ENCODE data around the gene TRPV3.

The TRPV3 gene

DNA sequence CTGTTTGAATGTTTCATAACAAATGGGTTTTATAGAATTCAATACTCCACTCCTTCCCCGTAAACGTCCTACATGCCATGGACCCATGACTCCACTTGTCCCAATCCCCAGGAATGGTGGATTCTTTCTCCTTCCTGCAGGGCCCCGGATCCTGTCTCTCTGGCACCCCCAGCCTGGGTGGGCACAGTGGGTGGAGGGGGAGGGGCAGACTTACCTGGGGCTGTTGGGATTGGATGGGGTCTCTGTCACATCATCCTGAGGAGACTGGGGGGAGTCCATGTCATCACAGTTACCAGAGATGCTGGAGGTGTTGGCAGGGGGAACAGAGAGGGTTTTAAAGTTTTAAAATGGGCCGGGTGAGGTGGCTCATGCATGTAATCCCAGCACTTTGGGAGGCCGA, 13.2 kb downstream of the TRPV3 start:
- H3K9me2 ChIP-seq (replicated peaks; ENCODE audit: control insufficient read depth, low read length): no peaks in the 10 kb centered on the region
- no peaks in the 10 kb centered on the region for H4K20me1 ChIP-seq (ENCODE audit: control insufficient read depth, insufficient read depth, low read depth, low read length)
- H3K9me3 ChIP-seq (ENCODE audit: control insufficient read depth, insufficient read depth, low read length): no peaks in the 10 kb centered on the region
- no peaks in the 10 kb centered on the region for H3K79me2 ChIP-seq (ENCODE audit: control insufficient read depth, low read length)
- peaks cover 8% of the 10 kb centered on the region for H3K27me3 ChIP-seq (ENCODE audit: control insufficient read depth, low read length)
- TF ChIP-seq, protein P1, sequence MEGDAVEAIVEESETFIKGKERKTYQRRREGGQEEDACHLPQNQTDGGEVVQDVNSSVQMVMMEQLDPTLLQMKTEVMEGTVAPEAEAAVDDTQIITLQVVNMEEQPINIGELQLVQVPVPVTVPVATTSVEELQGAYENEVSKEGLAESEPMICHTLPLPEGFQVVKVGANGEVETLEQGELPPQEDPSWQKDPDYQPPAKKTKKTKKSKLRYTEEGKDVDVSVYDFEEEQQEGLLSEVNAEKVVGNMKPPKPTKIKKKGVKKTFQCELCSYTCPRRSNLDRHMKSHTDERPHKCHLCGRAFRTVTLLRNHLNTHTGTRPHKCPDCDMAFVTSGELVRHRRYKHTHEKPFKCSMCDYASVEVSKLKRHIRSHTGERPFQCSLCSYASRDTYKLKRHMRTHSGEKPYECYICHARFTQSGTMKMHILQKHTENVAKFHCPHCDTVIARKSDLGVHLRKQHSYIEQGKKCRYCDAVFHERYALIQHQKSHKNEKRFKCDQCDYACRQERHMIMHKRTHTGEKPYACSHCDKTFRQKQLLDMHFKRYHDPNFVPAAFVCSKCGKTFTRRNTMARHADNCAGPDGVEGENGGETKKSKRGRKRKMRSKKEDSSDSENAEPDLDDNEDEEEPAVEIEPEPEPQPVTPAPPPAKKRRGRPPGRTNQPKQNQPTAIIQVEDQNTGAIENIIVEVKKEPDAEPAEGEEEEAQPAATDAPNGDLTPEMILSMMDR (IDR thresholded peaks at IDR 0.05; ENCODE audit: low read depth, low read length, poor library complexity, severe bottlenecking): no peak
- TF ChIP-seq EZH2phosphoT487 (IDR thresholded peaks at IDR 0.05; ENCODE audit: borderline replicate concordance, low read length): no peak
- H3K4me2 ChIP-seq (ENCODE audit: low read length): no peak overlapping the region
- no peak overlapping the region for H3K27ac ChIP-seq (ENCODE audit: low read depth, low read length)
- H3K4me1 ChIP-seq (ENCODE audit: control insufficient read depth, low read length): 0 out of 2 replicates have a peak, but pooled peaks cover 2% of the 10 kb centered on the region
- no peak overlapping the region for H3K4me3 ChIP-seq (ENCODE audit: low read length)
- no peaks in the 10 kb centered on the region for H3K36me3 ChIP-seq (ENCODE audit: control insufficient read depth, low read length)
- H3F3A ChIP-seq (ENCODE audit: control insufficient read depth, insufficient read depth): no peaks in the 10 kb centered on the region

DNA sequence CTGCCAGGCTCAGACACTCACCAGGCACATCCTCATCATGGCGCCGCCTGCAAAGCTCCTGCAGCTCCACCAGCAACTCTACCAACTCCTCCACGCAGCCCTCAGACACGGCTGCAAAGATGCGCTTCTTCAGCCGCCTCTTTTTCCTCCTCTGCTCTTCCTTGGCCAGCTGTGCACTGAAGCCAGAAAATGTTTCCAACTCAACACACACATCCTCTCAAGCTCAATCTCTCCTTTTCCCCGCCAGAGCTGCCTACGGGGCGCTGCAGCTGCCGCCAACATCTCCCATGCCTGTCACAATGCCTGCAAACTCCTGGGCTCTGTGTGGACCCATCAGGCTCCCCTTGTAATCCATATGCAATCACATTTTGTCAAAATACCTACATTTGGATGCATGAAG, 14.2 kb downstream of the TRPV3 start:
- no peak for TF ChIP-seq EZH2phosphoT487 (IDR thresholded peaks at IDR 0.05; ENCODE audit: borderline replicate concordance, low read length)
- TF ChIP-seq, protein P1 (IDR thresholded peaks at IDR 0.05; ENCODE audit: low read depth, low read length, poor library complexity, severe bottlenecking): no peak
- Histone ChIP-seq H3F3A (ENCODE audit: control insufficient read depth, insufficient read depth) (no peaks in the 10 kb centered on the region), H3K4me3 (ENCODE audit: low read length) (no peak overlapping the region), H3K36me3 (ENCODE audit: control insufficient read depth, low read length) (no peaks in the 10 kb centered on the region), H3K27me3 (ENCODE audit: control insufficient read depth, low read length) (peaks cover 8% of the 10 kb centered on the region), H3K9me3 (ENCODE audit: control insufficient read depth, insufficient read depth, low read length) (no peaks in the 10 kb centered on the region), H3K27ac (ENCODE audit: low read depth, low read length) (no peak overlapping the region), H3K4me2 (ENCODE audit: low read length) (no peak overlapping the region), H3K9me2 (replicated peaks; ENCODE audit: control insufficient read depth, low read length) (no peaks in the 10 kb centered on the region), H4K20me1 (ENCODE audit: control insufficient read depth, insufficient read depth, low read depth, low read length) (no peaks in the 10 kb centered on the region), H3K4me1 (ENCODE audit: control insufficient read depth, low read length) (0 out of 2 replicates have a peak, but pooled peaks cover 2% of the 10 kb centered on the region), H3K79me2 (ENCODE audit: control insufficient read depth, low read length) (no peaks in the 10 kb centered on the region)

DNA sequence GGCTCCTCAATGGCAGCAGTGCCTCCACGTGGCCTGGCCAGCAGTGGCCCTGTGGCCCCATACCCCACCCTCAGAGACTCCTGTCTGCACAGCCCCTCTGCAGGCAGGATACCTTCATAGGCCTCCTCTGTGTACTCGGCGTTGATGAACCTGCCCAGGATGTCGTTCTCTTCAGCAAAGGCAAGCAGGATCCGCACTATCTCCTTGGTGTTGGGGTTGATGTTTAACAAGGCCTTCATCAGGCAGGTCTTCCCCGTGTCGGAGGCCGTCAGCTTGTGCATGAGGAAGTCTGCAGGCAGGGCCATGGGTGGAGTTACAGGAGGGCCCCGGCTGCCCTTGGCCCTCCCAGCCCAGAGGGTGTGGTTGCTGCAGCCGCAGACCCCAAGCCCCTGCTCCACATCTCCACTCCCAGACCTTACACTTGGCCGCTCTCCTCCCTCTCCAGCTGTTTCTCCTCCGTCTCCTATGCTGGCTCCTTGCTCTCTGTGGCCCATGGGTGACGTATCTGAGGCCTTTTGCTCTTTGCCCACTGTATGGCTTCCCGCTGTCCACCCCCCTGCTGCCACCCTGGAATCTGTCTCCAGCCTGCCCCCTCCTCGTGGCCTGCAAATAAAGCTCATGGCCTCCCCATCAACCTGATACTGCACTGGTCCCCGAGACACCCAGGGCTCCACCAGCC, 15.1 kb downstream of the TRPV3 start:
- Histone ChIP-seq H3K9me3 (ENCODE audit: control insufficient read depth, insufficient read depth, low read length) (no peaks in the 10 kb centered on the region), H3K4me1 (ENCODE audit: control insufficient read depth, low read length) (0 out of 2 replicates have a peak, but pooled peaks cover 2% of the 10 kb centered on the region), H3K79me2 (ENCODE audit: control insufficient read depth, low read length) (no peaks in the 10 kb centered on the region), H3K4me2 (ENCODE audit: low read length) (no peak overlapping the region), H3K27ac (ENCODE audit: low read depth, low read length) (no peak overlapping the region), H3K27me3 (ENCODE audit: control insufficient read depth, low read length) (peaks cover 8% of the 10 kb centered on the region), H3K36me3 (ENCODE audit: control insufficient read depth, low read length) (no peaks in the 10 kb centered on the region), H4K20me1 (ENCODE audit: control insufficient read depth, insufficient read depth, low read depth, low read length) (no peaks in the 10 kb centered on the region), H3K9me2 (replicated peaks; ENCODE audit: control insufficient read depth, low read length) (no peaks in the 10 kb centered on the region), H3F3A (ENCODE audit: control insufficient read depth, insufficient read depth) (no peaks in the 10 kb centered on the region), H3K4me3 (ENCODE audit: low read length) (no peak overlapping the region)
- TF ChIP-seq, protein P1 (IDR thresholded peaks at IDR 0.05; ENCODE audit: low read depth, low read length, poor library complexity, severe bottlenecking): no peak
- no peak for TF ChIP-seq EZH2phosphoT487 (IDR thresholded peaks at IDR 0.05; ENCODE audit: borderline replicate concordance, low read length)
